SK-N-SH treated with all-trans-retinoic acid at 6 μM for 48 hours (cell line): ENCODE measurements around the gene CCDC154.

Source experiments
- PATZ1 ChIP-seq: fragments of 250-450 bp; sonication (Bioruptor Pico); IDR thresholded peaks from 2 replicates; pipeline ENCODE4 v1.8.0; 2020; ENCODE audit warnings: mild to moderate bottlenecking, moderate library complexity, borderline replicate concordance
- SNAI2 ChIP-seq: fragments of 250-450 bp; sonication (Bioruptor Pico); IDR thresholded peaks from 2 replicates; pipeline ENCODE4 v1.5.0; 2020; ENCODE audit warnings: mild to moderate bottlenecking, moderate library complexity
- ZC3H10 ChIP-seq: fragments of 250-450 bp; sonication (Bioruptor Pico); IDR thresholded peaks from 2 replicates; pipeline ENCODE4 v1.5.1; 2021; ENCODE audit warnings: mild to moderate bottlenecking, moderate library complexity
- TF ChIP-seq, protein P1 (sequence below): fragments of 250-450 bp; sonication (Bioruptor Pico); IDR thresholded peaks from 2 replicates; pipeline ENCODE4 v1.5.1; 2020; ENCODE audit warnings: low read depth, mild to moderate bottlenecking, moderate library complexity
- TF ChIP-seq, protein P2 (sequence below): fragments of 250-450 bp; sonication (Bioruptor Pico); IDR thresholded peaks from 2 replicates; pipeline ENCODE4 v1.5.0; 2020; ENCODE audit warnings: mild to moderate bottlenecking, moderate library complexity

GRCh38 chr16:1427473-1428461 is 16.6 kb downstream of the CCDC154 start:
- TF ChIP-seq PATZ1 (CRISPR knock-in tag) = no peak
- TF ChIP-seq SNAI2 (CRISPR knock-in tag) = no peak
- TF ChIP-seq, protein P1, sequence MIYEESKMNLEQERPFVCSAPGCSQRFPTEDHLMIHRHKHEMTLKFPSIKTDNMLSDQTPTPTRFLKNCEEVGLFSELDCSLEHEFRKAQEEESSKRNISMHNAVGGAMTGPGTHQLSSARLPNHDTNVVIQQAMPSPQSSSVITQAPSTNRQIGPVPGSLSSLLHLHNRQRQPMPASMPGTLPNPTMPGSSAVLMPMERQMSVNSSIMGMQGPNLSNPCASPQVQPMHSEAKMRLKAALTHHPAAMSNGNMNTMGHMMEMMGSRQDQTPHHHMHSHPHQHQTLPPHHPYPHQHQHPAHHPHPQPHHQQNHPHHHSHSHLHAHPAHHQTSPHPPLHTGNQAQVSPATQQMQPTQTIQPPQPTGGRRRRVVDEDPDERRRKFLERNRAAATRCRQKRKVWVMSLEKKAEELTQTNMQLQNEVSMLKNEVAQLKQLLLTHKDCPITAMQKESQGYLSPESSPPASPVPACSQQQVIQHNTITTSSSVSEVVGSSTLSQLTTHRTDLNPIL (CRISPR knock-in tag) = no peak
- TF ChIP-seq, protein P2, sequence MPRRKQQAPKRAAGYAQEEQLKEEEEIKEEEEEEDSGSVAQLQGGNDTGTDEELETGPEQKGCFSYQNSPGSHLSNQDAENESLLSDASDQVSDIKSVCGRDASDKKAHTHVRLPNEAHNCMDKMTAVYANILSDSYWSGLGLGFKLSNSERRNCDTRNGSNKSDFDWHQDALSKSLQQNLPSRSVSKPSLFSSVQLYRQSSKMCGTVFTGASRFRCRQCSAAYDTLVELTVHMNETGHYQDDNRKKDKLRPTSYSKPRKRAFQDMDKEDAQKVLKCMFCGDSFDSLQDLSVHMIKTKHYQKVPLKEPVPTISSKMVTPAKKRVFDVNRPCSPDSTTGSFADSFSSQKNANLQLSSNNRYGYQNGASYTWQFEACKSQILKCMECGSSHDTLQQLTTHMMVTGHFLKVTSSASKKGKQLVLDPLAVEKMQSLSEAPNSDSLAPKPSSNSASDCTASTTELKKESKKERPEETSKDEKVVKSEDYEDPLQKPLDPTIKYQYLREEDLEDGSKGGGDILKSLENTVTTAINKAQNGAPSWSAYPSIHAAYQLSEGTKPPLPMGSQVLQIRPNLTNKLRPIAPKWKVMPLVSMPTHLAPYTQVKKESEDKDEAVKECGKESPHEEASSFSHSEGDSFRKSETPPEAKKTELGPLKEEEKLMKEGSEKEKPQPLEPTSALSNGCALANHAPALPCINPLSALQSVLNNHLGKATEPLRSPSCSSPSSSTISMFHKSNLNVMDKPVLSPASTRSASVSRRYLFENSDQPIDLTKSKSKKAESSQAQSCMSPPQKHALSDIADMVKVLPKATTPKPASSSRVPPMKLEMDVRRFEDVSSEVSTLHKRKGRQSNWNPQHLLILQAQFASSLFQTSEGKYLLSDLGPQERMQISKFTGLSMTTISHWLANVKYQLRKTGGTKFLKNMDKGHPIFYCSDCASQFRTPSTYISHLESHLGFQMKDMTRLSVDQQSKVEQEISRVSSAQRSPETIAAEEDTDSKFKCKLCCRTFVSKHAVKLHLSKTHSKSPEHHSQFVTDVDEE (CRISPR knock-in tag) = no peak
- no peak for TF ChIP-seq ZC3H10
